Epithelial cell of prostate (primary cell): ENCODE results near the gene TMEM120A.
"Not testable (repeated sequence)": the region's sequence is repeated elsewhere in the genome, so short reads cannot be mapped to it uniquely, and the experiment has no call there.

Experiments used
- DNase-seq: peaks from one replicate; pipeline ENCODE4 v3.0.0-alpha.2; 2011; ENCODE audit warnings: low read depth, low spot score
- H3K27ac ChIP-seq: fragments of 450-650 bp; 2 replicates; pipeline ENCODE4 v1.5.1; 2017; ENCODE audit warnings: mild to moderate bottlenecking

Gene TMEM120A

DNA sequence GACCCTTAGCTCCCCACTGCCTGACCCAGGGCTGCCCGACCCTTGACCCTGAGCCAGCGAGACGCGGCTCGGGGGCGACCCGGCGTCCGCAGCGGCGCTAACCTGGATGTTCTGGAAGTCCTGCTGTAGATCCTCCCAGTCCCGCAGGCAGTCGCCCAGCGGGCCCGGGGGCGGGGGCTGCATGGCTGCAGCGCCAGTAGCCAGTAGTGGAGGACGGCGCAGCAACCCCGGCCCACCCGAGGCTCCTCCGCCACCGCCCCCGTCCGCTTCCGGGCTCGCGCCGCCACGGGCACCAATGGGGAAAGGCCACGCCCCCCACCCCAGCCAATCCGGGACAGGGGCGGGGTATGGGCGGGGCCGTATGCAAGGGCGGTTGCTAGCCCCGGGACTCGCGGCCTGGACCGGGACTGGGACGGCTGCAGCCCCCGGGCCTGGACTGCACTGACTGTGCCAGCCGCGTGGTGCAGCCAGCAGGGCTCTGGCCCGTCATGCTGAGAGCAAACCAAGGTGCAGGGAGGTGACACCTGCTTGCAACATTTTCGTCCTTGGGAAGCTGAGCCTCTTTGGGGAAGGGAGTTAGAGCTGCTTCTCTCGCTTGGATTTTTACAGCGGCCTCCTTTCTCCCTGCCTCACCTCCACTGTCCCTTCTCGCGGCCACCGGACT lies at the start of gene TMEM120A:
Gene TMEM120A, minus strand, starts transcription at position 208 of the 664 bp plus-strand sequence. Its CDS starts 25 bp downstream, at position 183.
- peak; percentile 33 for DNase-seq
- H3K27ac ChIP-seq, result peak within 1 kb of the TSS; percentile 4

DNA sequence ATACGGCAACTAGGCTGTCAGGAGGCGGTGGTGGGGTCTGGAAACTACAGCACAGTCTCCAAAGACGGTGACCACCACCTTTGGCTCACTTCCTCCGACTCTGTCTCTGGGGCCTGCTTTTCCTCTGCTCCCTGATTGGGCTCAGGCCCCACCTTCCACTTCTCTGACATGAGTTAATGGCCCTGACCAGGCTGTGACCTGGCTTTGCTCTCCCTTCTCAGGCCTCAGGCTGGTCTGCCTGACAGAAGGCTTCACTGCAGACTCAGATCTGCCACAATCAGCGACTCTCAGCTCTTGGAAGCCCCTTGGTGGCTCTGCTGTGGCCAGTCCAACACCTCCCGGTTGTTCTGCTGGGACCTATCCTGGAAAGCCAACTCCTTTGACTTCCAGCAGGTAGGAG lies 45.7 kb upstream of the TMEM120A start:
- no peak for DNase-seq

GRCh38 chr7:76037310-76037709 lies 42.9 kb upstream of the TMEM120A start:
- DNase-seq, result no peak
- no peak overlapping the region for H3K27ac ChIP-seq

More for the DNA sequence above, 45.7 kb upstream of the TMEM120A start:
- H3K27ac ChIP-seq, result no peak overlapping the region

GRCh38 chr7:76031964-76032363 lies 37.6 kb upstream of the TMEM120A start:
- DNase-seq, result no peak
- H3K27ac ChIP-seq, result no peak overlapping the region

DNA sequence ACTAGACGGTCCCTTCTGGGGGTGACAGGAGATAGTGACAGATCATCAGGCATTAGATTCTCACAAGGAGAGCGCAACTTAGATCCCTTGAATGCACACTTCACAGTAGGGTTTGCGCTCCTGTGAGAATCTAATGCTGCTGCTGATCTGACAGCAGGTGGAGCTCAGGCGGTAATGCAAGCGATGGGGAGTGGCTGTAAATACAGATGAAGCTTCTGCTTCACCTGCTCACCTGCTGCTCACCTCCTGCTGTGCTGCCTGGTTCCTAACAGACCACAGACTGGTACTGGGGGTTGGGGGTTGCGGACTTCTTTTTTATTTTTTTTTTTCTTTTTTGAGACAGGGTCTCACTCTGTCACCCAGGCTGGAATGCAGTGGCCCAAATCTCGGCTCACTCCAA lies 35.3 kb upstream of the TMEM120A start:
- not testable (repeated sequence) for H3K27ac ChIP-seq, DNase-seq

- no peak for DNase-seq
- no peak overlapping the region for H3K27ac ChIP-seq
Observed at GRCh38 chr7:76023002-76023401, 28.6 kb upstream of the TMEM120A start.

GRCh38 chr7:76022026-76022780 lies 27.8 kb upstream of the TMEM120A start:
- no peak overlapping the region for H3K27ac ChIP-seq
- no peak for DNase-seq

DNA sequence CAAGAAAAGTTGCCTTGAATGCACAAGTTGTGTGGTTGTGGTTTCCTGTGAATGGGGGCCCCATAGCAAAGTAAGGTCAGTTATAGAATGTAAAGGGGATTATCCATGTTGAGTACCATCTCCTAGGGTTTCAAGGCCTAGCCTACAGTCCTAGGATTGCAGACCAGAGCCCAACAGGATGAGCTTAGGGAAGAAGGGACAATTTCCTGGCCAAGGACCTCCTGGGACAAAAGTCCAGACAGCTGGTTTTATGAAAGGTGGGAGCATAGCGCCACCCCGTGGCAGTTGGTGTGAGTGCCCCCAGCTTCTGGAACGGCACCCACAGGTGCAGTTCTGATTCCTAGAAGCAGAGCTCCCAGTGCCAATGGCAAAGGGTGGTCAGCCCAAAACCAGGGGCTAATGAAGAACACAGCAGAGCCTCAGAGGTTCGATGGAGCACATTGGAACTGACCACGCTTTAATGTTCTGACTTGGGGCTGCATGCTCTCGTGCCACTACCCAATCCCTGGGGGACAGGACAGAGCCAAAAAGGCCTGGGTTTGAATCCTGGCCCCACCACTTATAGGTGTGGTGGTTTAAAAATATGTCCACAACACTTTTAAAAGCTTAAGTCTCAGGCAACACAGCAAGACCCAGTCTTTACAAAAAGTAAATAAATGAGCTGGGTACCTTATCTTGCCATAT lies 25.8 kb upstream of the TMEM120A start:
- H3K27ac ChIP-seq, result no peak overlapping the region
- DNase-seq, result no peak

DNA sequence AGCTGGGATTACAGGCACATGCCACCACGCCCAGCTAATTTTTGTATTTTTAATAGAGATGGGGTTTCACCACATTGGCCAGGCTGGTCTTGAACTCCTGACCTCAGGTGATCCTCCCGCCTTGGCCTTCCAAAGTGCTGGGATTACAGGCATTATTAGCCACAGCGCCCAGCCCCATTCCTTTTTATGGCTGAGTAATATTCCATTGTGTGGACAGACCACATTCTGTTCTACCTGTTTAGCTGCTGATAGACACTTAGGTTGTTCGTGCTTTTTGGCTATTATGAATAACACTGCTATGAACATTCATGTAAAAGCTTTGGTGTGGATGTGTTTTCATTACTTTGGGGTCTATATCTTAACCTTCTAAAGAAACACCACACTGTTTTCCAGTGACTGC lies 24.1 kb upstream of the TMEM120A start:
- DNase-seq, H3K27ac ChIP-seq: not testable (repeated sequence)

DNA sequence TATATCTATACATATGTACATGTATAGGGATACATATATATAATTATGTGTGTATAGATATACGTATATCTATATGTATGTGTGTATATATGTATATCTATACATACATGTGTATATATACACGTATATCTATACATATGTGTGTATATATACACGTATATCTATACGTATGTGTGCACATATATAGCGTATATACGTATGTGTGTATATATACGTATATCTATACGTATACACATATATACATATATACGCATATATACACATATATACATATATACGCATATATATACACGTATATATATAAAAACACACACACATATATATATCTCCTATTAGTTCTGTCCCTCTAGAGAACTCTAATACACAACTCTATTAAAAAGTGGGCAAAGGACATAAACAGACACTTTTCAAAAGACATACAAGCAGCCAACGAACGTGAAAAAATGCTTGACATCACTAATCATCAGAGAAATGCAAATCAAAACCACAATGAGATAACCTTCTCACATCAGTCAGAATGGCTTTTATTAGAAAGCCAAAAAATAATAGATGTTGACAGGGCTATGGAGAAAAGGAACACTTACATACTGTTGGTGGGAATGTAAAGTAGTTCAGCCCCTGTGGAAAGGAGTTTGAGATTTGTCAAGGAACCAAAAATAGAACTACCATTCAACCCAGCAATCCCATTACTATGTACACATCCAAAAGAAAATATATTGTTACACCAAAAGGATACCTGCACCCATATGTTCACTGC lies 22.0 kb upstream of the TMEM120A start:
- DNase-seq, result no peak
- no peak overlapping the region for H3K27ac ChIP-seq

DNA sequence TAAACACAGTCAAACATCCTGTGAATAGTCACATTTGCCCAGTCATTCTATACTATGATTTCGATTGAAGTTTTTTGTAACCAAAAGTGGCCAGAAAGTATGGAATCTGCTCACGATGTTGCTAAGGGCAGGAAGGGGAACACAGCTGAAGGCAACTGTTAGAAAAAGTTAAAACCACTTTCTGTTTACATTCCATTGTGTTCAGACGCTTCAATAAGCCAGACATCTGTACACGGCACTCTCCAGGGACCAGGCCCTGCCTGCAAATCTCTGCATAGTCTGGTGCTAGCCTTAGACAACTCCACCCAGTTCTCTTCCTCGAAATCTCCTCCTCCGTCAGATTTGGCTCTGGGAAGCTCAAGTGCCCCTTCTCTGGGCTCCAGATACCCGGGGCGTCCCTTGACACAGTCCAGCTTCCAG lies 17.1 kb upstream of the TMEM120A start:
- no peak overlapping the region for H3K27ac ChIP-seq
- no peak for DNase-seq

GRCh38 chr7:76009672-76010600 lies 15.5 kb upstream of the TMEM120A start:
- peak overlapping the region; percentile 38 for H3K27ac ChIP-seq
- DNase-seq, result no peak

DNA sequence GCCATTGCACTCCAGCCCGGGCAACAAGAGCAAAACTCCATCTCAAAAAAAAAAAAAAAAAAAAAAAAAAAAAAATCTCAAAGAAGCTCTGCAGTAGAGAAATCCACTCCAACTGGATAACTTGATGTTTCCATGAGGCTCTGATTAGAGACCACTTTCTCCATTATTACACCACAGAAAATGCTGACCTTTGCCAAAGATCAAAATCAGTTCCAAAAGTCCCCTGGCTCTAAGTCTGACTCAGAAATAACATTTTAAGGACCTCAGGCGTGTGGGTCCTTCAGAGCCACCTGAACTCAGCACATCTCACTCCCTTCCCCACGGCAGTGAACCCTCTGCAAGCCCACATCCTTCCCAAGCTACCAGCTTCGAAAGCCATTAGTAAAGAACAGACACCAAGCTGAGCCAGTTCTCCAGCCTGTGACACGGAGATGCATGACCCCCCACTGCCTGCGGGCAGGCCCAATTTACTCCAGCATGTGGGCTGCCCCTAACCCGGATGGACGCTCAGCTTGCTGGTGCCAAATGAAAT lies 13.8 kb upstream of the TMEM120A start:
- DNase-seq, result no peak
- peak overlapping the region; percentile 38 for H3K27ac ChIP-seq

GRCh38 chr7:76005004-76005403 lies 10.6 kb upstream of the TMEM120A start:
- not testable (repeated sequence) for DNase-seq, H3K27ac ChIP-seq

DNA sequence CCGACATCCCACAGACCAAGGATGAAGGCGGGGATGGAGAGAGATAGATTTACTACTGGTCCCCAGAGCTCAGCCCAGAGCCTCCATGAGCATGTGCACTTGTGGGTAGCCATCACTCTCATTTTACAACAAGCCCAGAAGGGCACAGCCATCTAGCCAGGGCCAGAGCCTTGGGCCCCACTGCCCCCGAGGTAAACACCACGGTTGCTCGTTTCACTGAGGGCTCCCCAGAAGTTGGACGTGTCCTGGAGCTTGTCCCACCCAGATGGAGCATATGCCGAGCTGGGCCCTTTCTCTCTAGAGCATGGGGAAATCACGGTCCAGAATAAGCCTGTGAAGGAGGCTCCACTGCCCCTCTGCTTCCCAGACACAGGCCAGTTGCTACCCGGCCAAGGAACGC lies 9.0 kb upstream of the TMEM120A start:
- DNase-seq, result no peak

DNA sequence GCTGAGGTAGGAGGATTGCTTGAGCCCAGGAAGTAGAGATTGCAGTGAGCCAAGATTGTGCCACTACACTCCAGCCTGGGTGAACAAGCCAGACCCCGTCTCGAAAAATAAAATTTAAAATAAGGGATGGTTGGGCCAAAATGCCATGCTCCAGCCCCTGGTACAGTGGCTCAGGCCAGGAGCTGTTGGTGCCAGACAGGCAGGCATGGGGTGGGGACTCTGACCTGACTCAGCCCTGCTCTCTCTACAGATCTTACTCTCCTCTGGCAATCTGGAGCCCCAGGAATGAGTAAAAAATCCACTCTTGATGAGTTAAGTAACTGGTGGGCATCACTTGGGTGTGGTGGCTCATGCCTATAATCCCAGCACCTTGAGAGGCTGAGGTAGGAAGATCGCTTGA lies 8.4 kb upstream of the TMEM120A start:
- H3K27ac ChIP-seq, result no peak overlapping the region
- DNase-seq, result no peak

More for the DNA sequence above, 9.0 kb upstream of the TMEM120A start:
- H3K27ac ChIP-seq, result no peak overlapping the region

DNA sequence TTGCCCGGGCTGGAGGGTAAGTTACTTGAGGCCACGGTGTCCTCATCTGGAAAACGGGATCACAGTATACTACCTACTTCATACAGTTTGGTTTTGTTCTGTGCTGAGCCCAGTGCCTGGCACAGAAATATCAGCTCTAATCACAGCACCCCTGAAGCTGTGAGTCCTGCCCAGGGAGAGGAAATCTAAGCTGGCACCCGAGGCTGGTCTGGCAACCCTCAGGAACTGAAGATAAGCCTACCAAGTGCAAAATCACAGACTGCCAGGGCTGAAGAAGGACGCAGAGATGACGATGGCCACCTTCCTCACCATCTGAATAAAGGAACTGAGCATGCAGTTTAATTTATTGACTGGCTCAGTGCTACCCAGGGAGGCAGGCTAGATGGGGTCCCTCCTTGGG lies 7.7 kb upstream of the TMEM120A start:
- H3K27ac ChIP-seq, result no peak overlapping the region
- no peak for DNase-seq

- no peak for DNase-seq
- no peak overlapping the region for H3K27ac ChIP-seq
Observed at GRCh38 chr7:76000566-76000965, 6.2 kb upstream of the TMEM120A start.

DNA sequence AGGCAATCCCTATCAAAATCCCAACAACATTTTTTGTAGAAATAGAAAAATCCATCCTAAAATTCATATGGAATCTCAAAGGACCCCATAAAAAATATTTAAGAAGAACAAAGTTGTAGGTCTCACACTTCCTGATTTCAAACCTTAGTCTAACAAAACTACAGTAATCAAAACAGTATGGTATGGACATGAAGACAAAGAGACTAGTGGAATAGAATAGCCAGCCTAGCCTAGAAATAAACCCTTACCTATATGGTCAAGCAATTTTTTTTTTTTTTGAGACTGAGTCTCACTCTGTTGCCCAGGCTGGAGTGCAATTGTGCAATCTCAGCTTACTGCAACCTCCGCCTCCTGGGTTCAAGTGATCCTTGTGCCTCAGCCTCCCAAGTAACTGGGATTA lies 3.6 kb upstream of the TMEM120A start:
- DNase-seq, result no peak
- H3K27ac ChIP-seq, result no peak overlapping the region
